Measurements from ENCODE around the gene COL4A5. TPM values are rescaled to one million over a fixed set of nuclear protein-coding genes. Genes with fewer than 3 reads are reported as not detected.
A peak's percentile ranks its signal among the peaks of the same experiment; 100 is the strongest.

COL4A5 gene
- total and polyA plus RNA-seq, 2 of the 13 experiments (the other 11 are each of a cell fraction or from before 2014, with no cell fraction given), result 39.5 to 45.5 TPM

- Histone ChIP-seq H3K4me2 (ENCODE audit: low read depth, low read length) (peak overlapping the region; percentile 71; the same call in 1 of the 2 replicates), H3K79me2 (ENCODE audit: insufficient read depth, low read length) (no peaks in the 10 kb centered on the region), H3K27me3 (ENCODE audit: control insufficient read depth in 1 of 2, insufficient read depth in 2 of 2, low read length in 2 of 2) (no peaks in the 10 kb centered on the region; a peak in 1 of 5 replicates), H3K9ac (ENCODE audit: insufficient read depth, low read depth, low read length) (no peak overlapping the region), H3K4me1 (ENCODE audit: insufficient read depth, low read length) (no peaks in the 10 kb centered on the region), H4K20me1 (ENCODE audit: insufficient read depth, low read length) (no peaks in the 10 kb centered on the region), H2AFZ (ENCODE audit: low read length) (no peak overlapping the region), H3K4me3 (replicated peaks in 1 of 3; ENCODE audit: insufficient read depth in 1 of 3, low read depth in 2 of 3, low read length in 3 of 3) (peak overlapping the region in 2 of 3 experiments; percentile 52 to 57; a peak in 3 of 6 replicates), H3K36me3 (replicated peaks in 1 of 2; ENCODE audit: control insufficient read depth in 1 of 2, insufficient read depth in 2 of 2, low read length in 2 of 2) (no peaks in the 10 kb centered on the region), H3K9me3 (ENCODE audit: low read length) (no peaks in the 10 kb centered on the region), H3K27ac (ENCODE audit: extremely low read length, insufficient read depth, low read length) (no peak overlapping the region)
- POLR2A ChIA-PET, result no interaction called here
- ATAC-seq, result no peak
- WGBS (ENCODE audit: low lambda C conversion rate), result 34% methylated on average over 13 of the region's 82 CpGs
- BruUV-seq (replicated peaks), result no TSS peak
- FAIRE-seq, result no peak
- CTCF ChIA-PET (ENCODE audit: low intra/inter-chr PET ratio, low total read pairs), result no interaction called here
- intact Hi-C loops (cut with micrococcal nuclease; ENCODE audit: unreplicated experiment), result no loop called here
- in situ Hi-C loops (cut with HindIII; ENCODE audit: extremely low pct_ligation_motif_present, low pct_unique_long_range_greater_than_20kb), result no loop called here
- TF ChIP-seq AGO1 (IDR thresholded peaks at IDR 0.05; ENCODE audit: low read depth, low read length, poor library complexity, severe bottlenecking) (no peak), ZEB1 (IDR thresholded peaks at IDR 0.05; ENCODE audit: insufficient replicate concordance, low read depth) (no peak)
- DNase-seq (ENCODE audit: low spot score), result no peak
Measured at GRCh38 chrX:108735679-108736508, 296.3 kb downstream of the COL4A5 start.

GRCh38 chrX:108736509-108737479 lies 297.2 kb downstream of the COL4A5 start, which contains the start of gene IRS4:
IRS4 (minus strand) TSS chrX:108736563.
- no TSS peak for BruUV-seq (replicated peaks)
- H3K79me2 ChIP-seq (ENCODE audit: insufficient read depth, low read length), result no peaks in the 10 kb centered on the region
- H3K9me3 ChIP-seq (ENCODE audit: low read length), result no peaks in the 10 kb centered on the region
- no peak within 1 kb of the TSS for H3K27ac ChIP-seq (ENCODE audit: extremely low read length, insufficient read depth, low read length)
- in situ Hi-C loops (cut with HindIII; ENCODE audit: extremely low pct_ligation_motif_present, low pct_unique_long_range_greater_than_20kb) (no loop called here), intact Hi-C loops (cut with micrococcal nuclease; ENCODE audit: unreplicated experiment) (no loop called here)
- H3K4me3 ChIP-seq (replicated peaks in 1 of 3; ENCODE audit: insufficient read depth in 1 of 3, low read depth in 2 of 3, low read length in 3 of 3), result peak within 1 kb of the TSS; percentile 47 to 57 (median 52); a peak in 4 of 6 replicates
- 2% methylated on average over 14 of the region's 62 CpGs for WGBS (ENCODE audit: low lambda C conversion rate)
- peak; percentile 92 for ATAC-seq
- no peaks in the 10 kb centered on the region for H3K36me3 ChIP-seq (replicated peaks in 1 of 2; ENCODE audit: control insufficient read depth in 1 of 2, insufficient read depth in 2 of 2, low read length in 2 of 2)
- H4K20me1 ChIP-seq (ENCODE audit: insufficient read depth, low read length), result no peaks in the 10 kb centered on the region
- FAIRE-seq, result no peak
- no peak within 1 kb of the TSS for H2AFZ ChIP-seq (ENCODE audit: low read length)
- H3K4me2 ChIP-seq (ENCODE audit: low read depth, low read length), result peak within 1 kb of the TSS; percentile 71
- POLR2A ChIA-PET, result no interaction called here
- CTCF ChIA-PET (ENCODE audit: low intra/inter-chr PET ratio, low total read pairs), result no interaction called here
- no peaks in the 10 kb centered on the region for H3K4me1 ChIP-seq (ENCODE audit: insufficient read depth, low read length)
- H3K9ac ChIP-seq (ENCODE audit: insufficient read depth, low read depth, low read length), result no peak within 1 kb of the TSS
- DNase-seq (ENCODE audit: low spot score), result peak; percentile 32
- H3K27me3 ChIP-seq (ENCODE audit: control insufficient read depth in 1 of 2, insufficient read depth in 2 of 2, low read length in 2 of 2), result no peaks in the 10 kb centered on the region; a peak in 1 of 5 replicates
- 0 out of 2 replicates have a peak, but pooled peaks have one; percentile 20 for TF ChIP-seq GABPB1 (CRISPR knock-in tag; IDR thresholded peaks at IDR 0.05)
- TF ChIP-seq ZNF800 (CRISPR knock-in tag; IDR thresholded peaks at IDR 0.05), result no peak
- no peak for TF ChIP-seq KLF15 (CRISPR knock-in tag; IDR thresholded peaks at IDR 0.05; ENCODE audit: borderline replicate concordance)
- TF ChIP-seq ZMYM4 (CRISPR knock-in tag; IDR thresholded peaks at IDR 0.05), result 0 out of 2 replicates have a peak, but pooled peaks have one; percentile 18
- TF ChIP-seq HMG20B (CRISPR knock-in tag; conservative IDR thresholded peaks at IDR 0.05), result no peak
- peak; percentile 85 for TF ChIP-seq ZNF263 (CRISPR knock-in tag; IDR thresholded peaks at IDR 0.05)
- peak; percentile 37 for TF ChIP-seq CTCF (CRISPR knock-in tag; IDR thresholded peaks at IDR 0.05)

Measured in HepG2 (cell line).